ENCODE measurements around the gene CADPS. TPM values are rescaled to one million over a fixed set of nuclear protein-coding genes. Genes with fewer than 3 reads are reported as not detected.
A peak's percentile ranks its signal among the peaks of the same experiment; 100 is the strongest.

CADPS gene
- polyA plus RNA-seq, 1 donor (not counting 4 experiments of a cell fraction or from before 2014, with no cell fraction given), result not detected

DNA sequence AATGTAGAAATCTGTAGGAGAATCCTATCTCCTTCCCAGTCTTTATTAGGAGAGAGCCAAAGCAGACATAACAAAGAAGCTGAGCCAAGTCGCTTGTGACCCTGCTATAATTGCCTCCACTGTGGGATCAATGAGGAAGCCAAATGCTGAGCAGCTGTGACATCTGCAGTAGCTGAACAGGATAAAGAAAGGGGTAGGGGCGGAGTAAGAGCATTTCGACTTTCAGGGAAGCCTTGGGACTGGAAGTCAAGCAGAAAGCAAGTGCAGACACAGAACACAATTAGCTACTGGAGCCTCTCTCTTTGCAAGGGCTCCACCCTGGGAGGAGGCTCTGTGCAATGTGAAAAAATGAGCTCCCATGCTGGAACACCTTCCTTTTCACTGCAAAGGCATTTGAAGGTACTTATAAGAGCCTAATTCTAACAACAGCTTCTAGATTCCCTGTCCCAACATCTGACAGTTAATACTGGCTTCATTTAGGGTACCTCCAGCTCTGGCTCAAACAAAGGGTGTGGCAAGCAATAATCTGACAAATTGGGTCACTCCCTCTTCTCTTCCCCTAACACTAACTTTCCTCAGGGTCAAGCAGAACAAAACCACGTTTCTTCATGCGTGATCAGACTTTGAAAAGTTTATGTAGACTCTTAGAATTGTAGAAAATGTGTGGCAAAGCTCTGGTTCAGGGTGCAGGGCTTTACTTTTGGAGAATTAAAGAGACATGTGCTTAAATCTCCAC is 166.4 kb downstream of the CADPS start:
- Histone ChIP-seq H3K27me3 (ENCODE audit: control insufficient read depth, extremely low read depth, insufficient read depth, low read length) (no peaks in the 10 kb centered on the region), H3K27ac (ENCODE audit: control insufficient read depth, insufficient read depth, low read length) (no peak overlapping the region), H3K36me3 (ENCODE audit: control insufficient read depth in 2 of 2, extremely low read depth in 1 of 2, insufficient read depth in 2 of 2, low read length in 2 of 2) (no peaks in the 10 kb centered on the region), H3K79me2 (ENCODE audit: control insufficient read depth, insufficient read depth, low read length) (no peaks in the 10 kb centered on the region), H3K4me3 (ENCODE audit: control insufficient read depth in 2 of 3, extremely low read depth in 1 of 3, insufficient read depth in 2 of 3, low read depth in 1 of 3, low read length in 3 of 3) (no peak overlapping the region), H4K20me1 (ENCODE audit: control insufficient read depth, extremely low read depth, insufficient read depth, low read length) (no peaks in the 10 kb centered on the region), H3K9me3 (ENCODE audit: control insufficient read depth, low read depth, low read length) (no peaks in the 10 kb centered on the region), H2AFZ (ENCODE audit: control insufficient read depth, low read length) (no peak overlapping the region), H3K9me1 (ENCODE audit: control insufficient read depth, extremely low read depth, insufficient read depth, low read length) (no peaks in the 10 kb centered on the region), H3K4me2 (ENCODE audit: control insufficient read depth, extremely low read depth, insufficient read depth, low read depth, low read length) (no peak overlapping the region), H3K4me1 (ENCODE audit: control insufficient read depth, extremely low read depth, insufficient read depth, low read length) (no peaks in the 10 kb centered on the region), H3K9ac (ENCODE audit: control insufficient read depth, extremely low read depth, insufficient read depth, low read length) (no peak overlapping the region)
- TF ChIP-seq CTCF (optimal IDR thresholded peaks at IDR 0.05 in 1 of 3, IDR thresholded peaks at IDR 0.05 in 1 of 3, conservative IDR thresholded peaks at IDR 0.05 in 1 of 3; ENCODE audit: extremely low read depth in 1 of 3, insufficient read depth in 2 of 3, low read length in 3 of 3) (no peak), EZH2 (IDR thresholded peaks at IDR 0.05; ENCODE audit: low read length) (no peak)
- DNase-seq (ENCODE audit: low read depth, low spot score) (no peak), FAIRE-seq (peak; percentile 66)
- dilution Hi-C loops (cut with MboI; ENCODE audit: extremely low pct_ligation_motif_present, low sequenced_read_pairs), result no loop called here

DNA sequence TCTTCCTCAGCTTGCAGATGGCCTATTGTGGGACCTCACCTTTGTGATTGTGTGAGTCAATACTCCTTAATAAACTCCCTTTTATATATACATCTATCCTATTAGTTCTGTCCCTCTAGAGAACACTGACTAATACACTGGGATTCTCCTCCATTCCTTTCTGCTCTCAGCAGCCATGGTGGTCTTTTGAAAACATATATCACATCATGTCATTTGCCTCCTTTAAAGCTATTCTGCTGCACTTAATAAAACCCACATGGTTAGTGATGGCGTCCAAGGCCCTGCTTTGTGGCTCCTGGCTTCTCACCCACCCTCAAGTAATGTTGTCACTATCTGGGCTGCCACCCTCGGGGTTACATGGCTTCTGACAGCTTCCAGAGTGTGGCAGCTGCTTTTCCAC is 169.5 kb downstream of the CADPS start:
- H3K4me1 ChIP-seq (ENCODE audit: control insufficient read depth, extremely low read depth, insufficient read depth, low read length), result no peaks in the 10 kb centered on the region
- dilution Hi-C loops (cut with MboI; ENCODE audit: extremely low pct_ligation_motif_present, low sequenced_read_pairs), result no loop called here
- no peaks in the 10 kb centered on the region for H4K20me1 ChIP-seq (ENCODE audit: control insufficient read depth, extremely low read depth, insufficient read depth, low read length)
- FAIRE-seq, result no peak
- H3K27ac ChIP-seq (ENCODE audit: control insufficient read depth, insufficient read depth, low read length), result no peak overlapping the region
- H3K4me2 ChIP-seq (ENCODE audit: control insufficient read depth, extremely low read depth, insufficient read depth, low read depth, low read length), result no peak overlapping the region
- no peak overlapping the region for H3K9ac ChIP-seq (ENCODE audit: control insufficient read depth, extremely low read depth, insufficient read depth, low read length)
- no peak overlapping the region for H3K4me3 ChIP-seq (ENCODE audit: control insufficient read depth in 2 of 3, extremely low read depth in 1 of 3, insufficient read depth in 2 of 3, low read depth in 1 of 3, low read length in 3 of 3)
- H3K9me3 ChIP-seq (ENCODE audit: control insufficient read depth, low read depth, low read length), result no peaks in the 10 kb centered on the region
- H3K27me3 ChIP-seq (ENCODE audit: control insufficient read depth, extremely low read depth, insufficient read depth, low read length), result no peaks in the 10 kb centered on the region
- H3K36me3 ChIP-seq (ENCODE audit: control insufficient read depth in 2 of 2, extremely low read depth in 1 of 2, insufficient read depth in 2 of 2, low read length in 2 of 2), result no peaks in the 10 kb centered on the region
- no peak for TF ChIP-seq EZH2 (IDR thresholded peaks at IDR 0.05; ENCODE audit: low read length)
- no peak for TF ChIP-seq CTCF (optimal IDR thresholded peaks at IDR 0.05 in 1 of 3, IDR thresholded peaks at IDR 0.05 in 1 of 3, conservative IDR thresholded peaks at IDR 0.05 in 1 of 3; ENCODE audit: extremely low read depth in 1 of 3, insufficient read depth in 2 of 3, low read length in 3 of 3)
- DNase-seq (ENCODE audit: low read depth, low spot score), result no peak
- H2AFZ ChIP-seq (ENCODE audit: control insufficient read depth, low read length), result no peak overlapping the region
- no peaks in the 10 kb centered on the region for H3K9me1 ChIP-seq (ENCODE audit: control insufficient read depth, extremely low read depth, insufficient read depth, low read length)
- no peaks in the 10 kb centered on the region for H3K79me2 ChIP-seq (ENCODE audit: control insufficient read depth, insufficient read depth, low read length)
